ENCODE results near the gene NRG3. TPM values are rescaled to one million over a fixed set of nuclear protein-coding genes. Genes with fewer than 3 reads are reported as not detected.
"Not testable (repeated sequence)": the region's sequence is repeated elsewhere in the genome, so short reads cannot be mapped to it uniquely, and the experiment has no call there.

The NRG3 gene
- total RNA-seq, 2 donors from 2014 or later: 0.97 TPM; not detected in 1

- Histone ChIP-seq H3K36me3 (no peaks in the 10 kb centered on the region), H3K4me3 (no peak overlapping the region), H3K27me3 (replicated peaks; ENCODE audit: insufficient read depth) (no peaks in the 10 kb centered on the region), H3K4me1 (replicated peaks) (no peaks in the 10 kb centered on the region), H3K9me3 (no peaks in the 10 kb centered on the region), H3K27ac (no peak overlapping the region)
- intact Hi-C loops (cut with DNase I): no loop called here
- DNase-seq (ENCODE audit: low spot score): no peak
- 92% methylated on average over 2 of the region's 2 CpGs for WGBS
- TF ChIP-seq POLR2A (IDR thresholded peaks at IDR 0.05) (no peak), CTCF (IDR thresholded peaks at IDR 0.05) (no peak), POLR2AphosphoS5 (IDR thresholded peaks at IDR 0.05) (no peak)
Observed at GRCh38 chr10:82041018-82041417, 166.0 kb downstream of the NRG3 start.

- Histone ChIP-seq H3K27me3 (replicated peaks; ENCODE audit: insufficient read depth) (no peaks in the 10 kb centered on the region), H3K4me1 (replicated peaks) (no peaks in the 10 kb centered on the region), H3K27ac (no peak overlapping the region), H3K9me3 (no peaks in the 10 kb centered on the region), H3K4me3 (no peak overlapping the region), H3K36me3 (no peaks in the 10 kb centered on the region)
- TF ChIP-seq POLR2AphosphoS5 (IDR thresholded peaks at IDR 0.05) (no peak), CTCF (IDR thresholded peaks at IDR 0.05) (no peak), POLR2A (IDR thresholded peaks at IDR 0.05) (no peak)
- 88% methylated on average over 1 of the region's 1 CpG for WGBS
- intact Hi-C loops (cut with DNase I): no loop called here
- DNase-seq (ENCODE audit: low spot score): no peak
Observed at GRCh38 chr10:82056391-82056790, 181.4 kb downstream of the NRG3 start.

DNA sequence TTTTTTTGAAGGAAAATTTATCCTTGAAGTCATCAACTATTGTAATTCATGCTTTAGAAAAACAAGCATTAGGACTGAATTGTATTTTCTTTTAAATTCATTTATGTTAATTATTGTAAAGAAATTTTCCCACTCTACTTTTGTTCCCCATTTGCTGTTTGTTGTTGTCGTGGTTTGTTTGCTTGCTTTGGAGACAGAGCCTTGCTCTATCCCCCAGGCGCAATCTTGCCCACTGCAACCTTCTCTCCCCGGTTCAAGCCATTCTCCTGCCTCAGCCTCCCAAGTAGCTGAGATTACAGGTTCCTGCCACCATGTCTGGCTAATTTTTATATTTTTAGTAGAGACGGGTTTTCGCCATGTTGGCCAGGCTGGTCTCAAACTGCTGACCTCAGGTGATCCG, 192.2 kb downstream of the NRG3 start:
- intact Hi-C loops (cut with DNase I); H3K27me3 ChIP-seq (replicated peaks; ENCODE audit: insufficient read depth); H3K36me3 ChIP-seq; H3K27ac ChIP-seq; H3K4me3 ChIP-seq; H3K9me3 ChIP-seq; DNase-seq (ENCODE audit: low spot score); H3K4me1 ChIP-seq (replicated peaks): not testable (repeated sequence)
- 88% methylated on average over 6 of the region's 6 CpGs for WGBS

DNA sequence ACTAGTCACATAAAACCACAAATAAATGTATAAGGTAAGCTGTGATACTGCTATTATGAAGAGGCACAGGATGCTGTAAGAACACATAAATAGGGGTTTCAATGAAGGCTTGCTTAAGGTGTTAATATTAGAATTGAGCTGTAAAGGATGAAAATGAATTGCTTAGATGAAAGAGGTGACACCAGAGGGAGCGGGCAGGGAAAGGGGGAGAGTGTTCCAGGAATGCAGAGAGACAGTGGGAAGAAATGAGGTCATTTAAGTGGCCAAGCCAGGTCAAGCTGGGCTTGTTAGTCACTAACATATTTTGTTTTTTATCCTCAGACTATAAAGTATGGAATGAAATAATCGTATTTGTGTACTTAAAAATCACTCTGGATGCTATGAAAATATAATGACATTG, 193.5 kb downstream of the NRG3 start:
- 69% methylated on average over 2 of the region's 2 CpGs for WGBS
- intact Hi-C loops (cut with DNase I): no loop called here
- H3K9me3 ChIP-seq: no peaks in the 10 kb centered on the region
- H3K36me3 ChIP-seq: no peaks in the 10 kb centered on the region
- no peak overlapping the region for H3K27ac ChIP-seq
- no peak for TF ChIP-seq POLR2A (IDR thresholded peaks at IDR 0.05)
- TF ChIP-seq POLR2AphosphoS5 (IDR thresholded peaks at IDR 0.05): no peak
- no peak for TF ChIP-seq CTCF (IDR thresholded peaks at IDR 0.05)
- no peak for DNase-seq (ENCODE audit: low spot score)
- H3K4me1 ChIP-seq (replicated peaks): no peaks in the 10 kb centered on the region
- no peaks in the 10 kb centered on the region for H3K27me3 ChIP-seq (replicated peaks; ENCODE audit: insufficient read depth)
- H3K4me3 ChIP-seq: no peak overlapping the region

DNA sequence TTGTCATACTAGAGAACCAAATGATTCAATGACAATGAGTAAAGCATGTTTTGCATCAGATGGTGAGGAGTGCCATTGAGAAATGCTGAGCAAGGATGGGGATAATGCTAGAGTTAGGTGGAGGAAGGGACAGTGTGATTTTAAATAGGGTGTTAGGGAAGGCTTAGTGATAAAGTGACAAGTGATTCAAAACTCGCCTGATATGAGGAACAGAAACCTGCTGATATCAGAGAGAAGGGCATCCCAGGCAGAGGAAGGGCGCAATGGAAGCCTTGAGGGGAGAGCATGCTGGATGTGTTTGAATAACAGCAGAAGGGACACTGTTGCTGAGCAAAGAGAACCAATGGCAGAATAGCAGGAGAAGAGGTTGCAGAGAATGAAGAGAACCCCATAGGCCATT, 196.2 kb downstream of the NRG3 start:
- 75% methylated on average over 2 of the region's 2 CpGs for WGBS
- intact Hi-C loops (cut with DNase I): no loop called here
- TF ChIP-seq CTCF (IDR thresholded peaks at IDR 0.05): no peak
- no peak for TF ChIP-seq POLR2AphosphoS5 (IDR thresholded peaks at IDR 0.05)

More for the DNA sequence above, 196.2 kb downstream of the NRG3 start:
- Histone ChIP-seq H3K27me3 (replicated peaks; ENCODE audit: insufficient read depth) (no peaks in the 10 kb centered on the region), H3K36me3 (no peaks in the 10 kb centered on the region), H3K4me3 (no peak overlapping the region), H3K4me1 (replicated peaks) (no peaks in the 10 kb centered on the region), H3K9me3 (no peaks in the 10 kb centered on the region), H3K27ac (no peak overlapping the region)
- DNase-seq (ENCODE audit: low spot score): no peak

Data from prostate gland (tissue), 2 donors.